Fibroblast of villous mesenchyme (primary cell): ENCODE data around the gene FASN. TPM values are rescaled to one million over a fixed set of nuclear protein-coding genes. Genes with fewer than 3 reads are reported as not detected.

Experiments
- DNase-seq: peaks from one replicate; pipeline ENCODE4 v3.0.0-alpha.2; 2010; ENCODE audit warnings: low read depth
- H3K4me3 ChIP-seq: 2 replicates; pipeline ENCODE4 v1.5.1; 2011; ENCODE audit warnings: low read depth, mild to moderate bottlenecking, low read length
- total RNA-seq: library from RNA; depleted of rRNA; stranded (reverse); fragments of >200 nt; gene quantifications from 2 replicates; pipeline ENCODE4 v1.2.3, GENCODE V29; 2012
- TF ChIP-seq, protein P1 (sequence below): IDR thresholded peaks from 2 replicates; pipeline ENCODE4 v1.5.1; 2012; ENCODE audit warnings: low read depth, mild to moderate bottlenecking, low read length; ENCODE audit not compliant: insufficient read depth

The FASN gene
- total RNA-seq, 1 donor = 274 TPM

- TF ChIP-seq, protein P1, sequence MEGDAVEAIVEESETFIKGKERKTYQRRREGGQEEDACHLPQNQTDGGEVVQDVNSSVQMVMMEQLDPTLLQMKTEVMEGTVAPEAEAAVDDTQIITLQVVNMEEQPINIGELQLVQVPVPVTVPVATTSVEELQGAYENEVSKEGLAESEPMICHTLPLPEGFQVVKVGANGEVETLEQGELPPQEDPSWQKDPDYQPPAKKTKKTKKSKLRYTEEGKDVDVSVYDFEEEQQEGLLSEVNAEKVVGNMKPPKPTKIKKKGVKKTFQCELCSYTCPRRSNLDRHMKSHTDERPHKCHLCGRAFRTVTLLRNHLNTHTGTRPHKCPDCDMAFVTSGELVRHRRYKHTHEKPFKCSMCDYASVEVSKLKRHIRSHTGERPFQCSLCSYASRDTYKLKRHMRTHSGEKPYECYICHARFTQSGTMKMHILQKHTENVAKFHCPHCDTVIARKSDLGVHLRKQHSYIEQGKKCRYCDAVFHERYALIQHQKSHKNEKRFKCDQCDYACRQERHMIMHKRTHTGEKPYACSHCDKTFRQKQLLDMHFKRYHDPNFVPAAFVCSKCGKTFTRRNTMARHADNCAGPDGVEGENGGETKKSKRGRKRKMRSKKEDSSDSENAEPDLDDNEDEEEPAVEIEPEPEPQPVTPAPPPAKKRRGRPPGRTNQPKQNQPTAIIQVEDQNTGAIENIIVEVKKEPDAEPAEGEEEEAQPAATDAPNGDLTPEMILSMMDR = no peak
- H3K4me3 ChIP-seq = no peak overlapping the region
- DNase-seq = no peak
These were observed 14.9 kb upstream of the FASN start for GRCh38 chr17:82112914-82113311.

DNA sequence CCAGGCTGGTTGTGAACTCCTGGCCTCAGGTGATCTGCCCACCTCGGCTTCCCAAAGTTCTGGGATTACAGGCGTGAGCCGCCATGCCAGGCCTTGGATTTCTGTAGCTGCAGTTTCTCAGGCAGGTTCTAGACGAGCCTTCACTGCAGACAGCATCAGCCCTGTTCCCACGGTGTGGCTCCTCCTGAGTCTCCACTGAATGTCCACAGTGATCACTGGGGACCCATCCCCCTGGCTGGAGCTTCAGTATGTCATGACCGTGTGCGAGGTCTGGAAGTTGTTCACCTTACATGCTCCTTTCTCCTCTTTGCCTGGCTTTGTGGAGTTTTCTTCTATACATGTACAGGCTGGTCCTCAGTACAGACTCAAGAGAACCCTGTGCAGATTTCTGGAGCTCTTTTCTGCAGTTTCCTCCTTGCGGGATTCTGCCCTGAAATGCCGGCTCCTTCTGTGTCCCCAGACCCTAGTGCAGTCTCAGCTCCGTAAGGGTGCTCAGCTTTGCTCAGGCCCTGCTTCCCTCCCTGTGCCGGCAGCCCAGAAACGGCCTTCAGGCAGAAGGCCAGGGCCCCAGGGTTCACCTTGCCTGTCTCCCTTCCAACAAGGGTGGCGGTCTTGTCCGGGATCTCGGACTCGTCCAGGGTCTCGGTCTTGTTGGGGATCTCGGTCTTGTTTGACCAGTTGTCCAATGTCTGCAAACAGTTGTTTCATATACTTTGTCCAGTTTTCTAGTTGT is 14.3 kb upstream of the FASN start:
- H3K4me3 ChIP-seq = no peak overlapping the region
- TF ChIP-seq, protein P1 = no peak
- no peak for DNase-seq

DNA sequence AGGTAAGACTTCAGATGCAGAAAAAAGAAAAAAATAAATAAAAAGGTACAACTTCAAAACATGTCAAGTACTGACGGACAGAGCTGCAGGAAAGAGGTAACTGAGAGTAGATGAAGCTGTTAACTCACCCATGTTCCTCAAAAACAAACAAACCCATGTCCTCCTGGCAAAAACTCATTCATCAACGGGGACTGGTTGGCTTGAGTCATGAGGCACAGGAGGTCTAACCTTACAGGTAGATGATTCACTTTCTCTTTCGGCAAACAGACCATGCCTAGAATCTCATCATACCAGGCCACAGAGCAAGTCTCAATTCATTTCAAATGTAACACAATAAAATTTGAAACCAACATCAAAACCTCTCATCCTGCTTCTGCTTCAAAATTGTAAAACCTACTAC is 12.3 kb upstream of the FASN start:
- TF ChIP-seq, protein P1 = no peak
- no peak for DNase-seq
- no peak overlapping the region for H3K4me3 ChIP-seq

DNA sequence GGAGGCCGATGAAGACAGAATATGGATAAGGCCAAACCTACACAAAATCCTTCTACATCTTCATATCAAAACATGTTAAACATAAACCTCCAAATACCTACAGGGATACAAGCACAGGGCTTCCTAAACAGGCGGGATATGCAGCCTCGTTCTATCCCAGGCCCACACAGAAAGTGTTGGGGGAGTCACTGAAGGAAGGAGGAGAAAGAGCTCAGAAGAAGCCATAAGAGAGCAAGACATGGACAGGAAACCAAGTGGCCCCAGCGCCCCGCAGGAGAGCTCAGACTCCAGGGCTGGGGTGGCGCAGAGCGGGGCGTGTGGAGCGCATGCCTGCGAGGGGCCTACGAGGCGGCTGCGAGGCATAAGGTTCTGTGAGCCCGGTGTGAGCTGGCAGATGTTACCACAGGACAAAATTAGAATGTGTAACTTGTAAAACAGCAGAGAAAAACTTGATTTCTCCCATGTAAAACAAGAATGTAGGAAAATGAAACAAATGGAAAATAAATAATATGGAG is 11.0 kb upstream of the FASN start:
- DNase-seq = no peak
- no peak overlapping the region for H3K4me3 ChIP-seq
- TF ChIP-seq, protein P1 = no peak

DNA sequence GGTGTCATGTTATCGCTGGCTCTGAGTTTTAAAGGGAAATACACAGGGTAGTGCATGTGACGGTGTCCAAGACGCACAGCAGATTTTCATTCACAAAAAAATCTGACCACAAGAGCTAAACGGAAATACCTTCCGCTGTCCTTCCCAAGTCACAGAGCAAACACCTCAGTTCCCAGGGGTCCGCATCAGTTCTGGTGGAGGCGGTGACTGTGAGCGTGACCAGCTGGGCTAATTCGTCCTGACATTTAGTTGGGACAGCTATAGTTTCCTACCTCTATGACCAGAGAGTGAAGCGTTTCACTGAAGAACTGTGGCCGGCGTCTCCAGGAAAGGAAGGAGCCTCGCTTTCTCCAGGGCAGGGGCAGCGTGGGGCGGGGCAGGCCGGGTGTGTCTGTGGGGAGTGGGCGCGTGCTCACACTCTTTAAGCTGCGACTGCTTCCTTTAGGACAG is 10.5 kb upstream of the FASN start:
- DNase-seq = peak; percentile 32
- TF ChIP-seq, protein P1 = no peak
- H3K4me3 ChIP-seq = no peak overlapping the region

- no peak overlapping the region for H3K4me3 ChIP-seq
- TF ChIP-seq, protein P1 = no peak
- DNase-seq = no peak
These were observed 10.0 kb upstream of the FASN start for GRCh38 chr17:82108038-82108437.
